ENCODE results near the gene GZMH.
"Not testable (repeated sequence)": the region's sequence is repeated elsewhere in the genome, so short reads cannot be mapped to it uniquely, and the experiment has no call there.

The GZMH gene

DNA sequence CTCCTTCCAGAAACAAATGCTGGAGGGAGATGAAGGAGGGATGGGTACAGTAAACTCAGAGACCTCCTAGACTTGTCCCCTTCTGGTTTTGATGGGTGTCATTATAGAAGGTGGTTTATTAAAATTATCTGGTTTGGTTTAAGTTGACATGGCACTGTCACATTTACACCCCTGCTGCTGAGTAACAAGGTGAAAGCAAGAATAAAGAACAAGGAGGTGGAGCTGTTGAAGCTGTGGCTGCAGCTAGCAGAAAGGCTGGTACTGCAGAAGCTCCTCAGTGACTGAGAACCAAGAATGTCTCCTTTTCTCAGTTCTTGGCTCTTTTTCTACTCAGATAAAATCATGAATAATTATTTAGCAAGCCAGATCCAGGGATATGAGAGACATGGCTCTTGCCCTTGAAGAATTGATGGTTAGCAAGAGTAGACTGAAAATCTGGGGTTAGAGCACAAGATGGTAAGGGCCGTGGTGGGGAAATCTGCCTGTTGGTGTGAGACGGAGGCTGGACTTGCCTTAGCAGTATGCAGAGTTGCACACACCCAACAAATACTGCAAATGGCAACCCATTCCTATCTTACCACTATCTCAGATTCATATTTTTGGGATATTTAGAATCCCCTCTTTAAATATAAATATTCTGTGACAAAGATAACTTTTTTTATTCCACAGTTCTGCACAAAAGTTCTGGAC lies at the start of gene GZMH:
GZMH (minus strand) TSS at position 31 of the 690 bp plus-strand sequence. CDS start 72 bp downstream, outside the sequence.
- DNase-seq (ENCODE audit: low read depth in 2 of 2) = no peak
- no peak within 1 kb of the TSS for H3K4me3 ChIP-seq (replicated peaks in 1 of 2; ENCODE audit: low read depth in 2 of 2, low read length in 2 of 2)

GRCh38 chr14:24648361-24648760 lies 38.9 kb upstream of the GZMH start:
- DNase-seq (ENCODE audit: low read depth in 2 of 2); H3K4me3 ChIP-seq (replicated peaks in 1 of 2; ENCODE audit: low read depth in 2 of 2, low read length in 2 of 2): not testable (repeated sequence)

More for the DNA sequence above, at the start of gene GZMH:
- TF ChIP-seq, protein P1, sequence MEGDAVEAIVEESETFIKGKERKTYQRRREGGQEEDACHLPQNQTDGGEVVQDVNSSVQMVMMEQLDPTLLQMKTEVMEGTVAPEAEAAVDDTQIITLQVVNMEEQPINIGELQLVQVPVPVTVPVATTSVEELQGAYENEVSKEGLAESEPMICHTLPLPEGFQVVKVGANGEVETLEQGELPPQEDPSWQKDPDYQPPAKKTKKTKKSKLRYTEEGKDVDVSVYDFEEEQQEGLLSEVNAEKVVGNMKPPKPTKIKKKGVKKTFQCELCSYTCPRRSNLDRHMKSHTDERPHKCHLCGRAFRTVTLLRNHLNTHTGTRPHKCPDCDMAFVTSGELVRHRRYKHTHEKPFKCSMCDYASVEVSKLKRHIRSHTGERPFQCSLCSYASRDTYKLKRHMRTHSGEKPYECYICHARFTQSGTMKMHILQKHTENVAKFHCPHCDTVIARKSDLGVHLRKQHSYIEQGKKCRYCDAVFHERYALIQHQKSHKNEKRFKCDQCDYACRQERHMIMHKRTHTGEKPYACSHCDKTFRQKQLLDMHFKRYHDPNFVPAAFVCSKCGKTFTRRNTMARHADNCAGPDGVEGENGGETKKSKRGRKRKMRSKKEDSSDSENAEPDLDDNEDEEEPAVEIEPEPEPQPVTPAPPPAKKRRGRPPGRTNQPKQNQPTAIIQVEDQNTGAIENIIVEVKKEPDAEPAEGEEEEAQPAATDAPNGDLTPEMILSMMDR (IDR thresholded peaks at IDR 0.05; ENCODE audit: low read depth, low read length) = no peak

DNA sequence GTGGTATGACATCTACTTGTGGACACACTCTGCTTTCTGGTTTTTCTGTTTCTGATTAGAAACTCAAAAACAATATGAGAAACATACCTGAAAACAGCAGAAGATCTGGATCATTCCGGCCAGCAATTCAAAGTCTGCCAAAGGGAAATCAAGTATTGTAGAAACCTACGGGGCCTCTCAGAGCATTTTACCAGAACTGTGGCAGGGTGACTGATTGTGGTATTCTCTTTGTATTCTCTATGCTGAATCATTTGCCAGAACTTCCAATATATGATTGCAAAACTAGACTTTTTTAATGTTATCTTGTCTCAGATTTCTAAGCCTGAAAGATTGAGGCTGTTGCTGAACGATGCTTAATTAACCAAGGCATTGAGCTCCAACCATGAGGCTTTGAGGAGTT lies 30.4 kb upstream of the GZMH start:
- TF ChIP-seq, protein P1 (IDR thresholded peaks at IDR 0.05; ENCODE audit: low read depth, low read length) = no peak
- no peak overlapping the region for H3K4me3 ChIP-seq (replicated peaks in 1 of 2; ENCODE audit: low read depth in 2 of 2, low read length in 2 of 2)
- DNase-seq (ENCODE audit: low read depth in 2 of 2) = no peak

- DNase-seq (ENCODE audit: low read depth in 2 of 2) = no peak
- H3K4me3 ChIP-seq (replicated peaks in 1 of 2; ENCODE audit: low read depth in 2 of 2, low read length in 2 of 2) = no peak overlapping the region
- TF ChIP-seq, protein P1 (IDR thresholded peaks at IDR 0.05; ENCODE audit: low read depth, low read length) = no peak
Observed at GRCh38 chr14:24639270-24639669, 29.8 kb upstream of the GZMH start.

DNA sequence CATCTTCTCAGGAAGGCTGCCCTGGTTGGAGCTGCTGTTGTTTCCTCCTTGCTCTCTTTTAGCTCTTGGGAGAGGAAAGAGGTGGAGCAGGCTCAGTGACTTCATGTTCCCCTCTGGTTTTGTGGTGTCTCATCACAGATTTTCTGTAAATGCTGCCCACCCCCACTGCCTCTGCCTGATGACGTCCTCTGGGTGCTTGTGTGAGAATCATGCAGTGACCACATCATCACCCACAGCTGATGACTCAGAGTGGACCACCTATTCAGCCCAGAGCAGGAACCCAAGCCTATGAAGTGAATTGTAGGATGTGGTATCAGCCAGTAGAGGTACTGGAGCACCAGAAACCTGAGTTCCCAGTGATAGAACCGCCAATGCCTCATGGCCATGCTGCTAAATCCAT lies 24.7 kb upstream of the GZMH start, which contains the start of gene GZMB:
GZMB (minus strand) TSS at position 33 of the 400 bp plus-strand sequence; CDS start at position 3, 30 bp downstream.
- no peak for DNase-seq (ENCODE audit: low read depth in 2 of 2)
- TF ChIP-seq, protein P1 (IDR thresholded peaks at IDR 0.05; ENCODE audit: low read depth, low read length) = no peak

DNA sequence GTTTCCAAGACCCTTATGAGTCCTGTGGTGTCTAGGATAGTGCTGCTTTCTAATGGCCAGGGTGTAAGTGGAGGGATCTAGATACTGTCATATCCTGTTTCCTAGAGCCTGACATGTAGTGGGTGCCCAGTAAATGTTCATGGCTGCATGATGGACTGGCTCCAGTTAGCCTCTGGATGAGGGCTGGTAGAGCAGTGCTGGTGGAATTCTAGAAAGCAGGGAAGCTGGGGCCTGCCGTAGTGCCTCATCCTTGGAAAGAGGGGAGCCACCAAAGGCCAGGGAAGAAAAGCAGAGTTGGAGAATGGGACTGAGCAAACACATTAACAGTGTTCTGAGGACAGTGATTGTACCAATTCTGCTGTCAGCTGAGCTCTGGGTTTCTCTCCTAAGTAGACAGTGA lies 23.9 kb upstream of the GZMH start:
- no peak for DNase-seq (ENCODE audit: low read depth in 2 of 2)
- TF ChIP-seq, protein P1 (IDR thresholded peaks at IDR 0.05; ENCODE audit: low read depth, low read length) = no peak
- H3K4me3 ChIP-seq (replicated peaks in 1 of 2; ENCODE audit: low read depth in 2 of 2, low read length in 2 of 2) = no peak overlapping the region

More for the DNA sequence above, 24.7 kb upstream of the GZMH start, which contains the start of gene GZMB:
- H3K4me3 ChIP-seq (replicated peaks in 1 of 2; ENCODE audit: low read depth in 2 of 2, low read length in 2 of 2) = no peak within 1 kb of the TSS

- TF ChIP-seq, protein P1 (IDR thresholded peaks at IDR 0.05; ENCODE audit: low read depth, low read length) = no peak
- H3K4me3 ChIP-seq (replicated peaks in 1 of 2; ENCODE audit: low read depth in 2 of 2, low read length in 2 of 2) = no peak overlapping the region
- DNase-seq (ENCODE audit: low read depth in 2 of 2) = no peak
Observed at GRCh38 chr14:24632761-24633160, 23.3 kb upstream of the GZMH start.

Measured in cardiac fibroblast (primary cell).